Ishikawa (cell line): ENCODE data around the gene MYCL.

Experiments
- CEBPB ChIP-seq: IDR thresholded peaks from 2 replicates; pipeline ENCODE4 v1.6.1; 2012
- CREB1 ChIP-seq: IDR thresholded peaks from 2 replicates; pipeline ENCODE4 v1.6.1; 2012; ENCODE audit warnings: low read depth
- RAD21 ChIP-seq: IDR thresholded peaks from 2 replicates; pipeline ENCODE4 v1.6.1; 2012; ENCODE audit warnings: low read depth
- REST ChIP-seq: IDR thresholded peaks from 2 replicates; pipeline ENCODE4 v1.6.1; 2012; ENCODE audit warnings: low read depth, mild to moderate bottlenecking
- YY1 ChIP-seq: IDR thresholded peaks from 2 replicates; pipeline ENCODE4 v1.6.1; 2012; ENCODE audit warnings: low read depth
- ZBTB7A ChIP-seq: IDR thresholded peaks from 2 replicates; pipeline ENCODE4 v1.6.1; 2012; ENCODE audit warnings: low read depth

DNA sequence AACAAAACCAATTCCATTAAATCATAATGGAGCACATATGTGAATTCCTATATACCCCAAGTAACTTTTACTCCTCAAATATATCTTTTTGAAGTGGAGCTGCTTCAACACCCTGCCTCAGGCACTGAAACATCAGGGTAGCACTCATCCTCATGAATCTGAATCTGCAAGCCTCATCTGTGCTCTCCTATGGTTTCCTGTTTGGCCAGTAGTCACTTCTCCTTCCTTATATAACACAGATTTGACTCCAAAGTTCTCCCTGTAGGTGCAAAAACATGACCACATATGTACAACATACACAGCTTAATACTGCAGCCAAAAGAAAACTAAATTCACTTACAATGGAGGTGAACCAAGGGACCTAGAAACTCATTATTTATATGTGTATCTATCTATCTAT is 25.6 kb downstream of the MYCL start:
- TF ChIP-seq ZBTB7A (no peak), CREB1 (no peak), REST (no peak), RAD21 (no peak), CEBPB (no peak), YY1 (no peak)
